ENCODE data around the gene ZDHHC3.

GRCh38 chr3:45016916-45017315, 40.9 kb upstream of the ZDHHC3 start:
- TF ChIP-seq CTCF (conservative IDR thresholded peaks at IDR 0.05 in 1 of 2, IDR thresholded peaks at IDR 0.05 in 1 of 2; ENCODE audit: extremely low read depth in 1 of 2, insufficient read depth in 1 of 2, low read depth in 1 of 2, low read length in 2 of 2) (no peak), EZH2 (IDR thresholded peaks at IDR 0.05; ENCODE audit: borderline replicate concordance, low read length) (no peak)
